Suppressor macrophage (primary cell): ENCODE data around the gene TM2D3.

Source experiments
- DNase-seq, 4 experiments: peaks; one replicate each; pipeline ENCODE4 v3.0.0-alpha.2; 2020 to 2022

The TM2D3 gene

GRCh38 chr15:101600035-101600434, 52.1 kb downstream of the TM2D3 start:
- DNase-seq: no peak

GRCh38 chr15:101599091-101599490, 53.1 kb downstream of the TM2D3 start:
- DNase-seq: no peak

- DNase-seq: no peak
Measured at GRCh38 chr15:101597360-101597928, 54.7 kb downstream of the TM2D3 start.

DNA sequence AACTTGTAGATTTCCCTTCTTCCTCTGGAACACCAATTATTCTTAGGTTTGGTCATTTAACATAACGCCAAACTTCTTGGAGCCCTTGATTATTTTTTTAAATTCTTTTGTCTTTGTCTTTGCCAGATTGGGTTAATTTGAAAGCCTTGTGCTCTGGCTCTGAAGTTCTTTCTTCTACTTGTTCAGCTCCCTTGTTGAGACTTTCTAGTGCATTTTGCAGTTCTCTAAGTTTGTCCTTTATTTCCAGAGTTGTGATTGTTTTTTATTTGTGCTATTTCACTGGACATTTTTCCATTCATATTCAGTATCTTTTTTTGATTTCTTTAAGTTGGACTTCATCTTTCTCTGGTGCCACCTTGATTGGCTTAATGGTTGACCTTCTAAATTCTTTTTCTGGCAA, 55.5 kb downstream of the TM2D3 start:
- no peak for DNase-seq
